GM06990 (cell line): ENCODE measurements around the gene TBC1D4.

Source experiments
- DNase-seq: peaks from one replicate; pipeline ENCODE4 v3.0.0-alpha.2; 2011; ENCODE audit not compliant: insufficient read length; ENCODE audit errors: extremely low read depth
- H3K27me3 ChIP-seq: replicated peaks from 2 replicates; pipeline ENCODE4 v1.6.0; 2011; ENCODE audit warnings: low read length; ENCODE audit not compliant: control insufficient read depth, insufficient read depth
- H3K36me3 ChIP-seq: 2 replicates; pipeline ENCODE4 v1.5.1; 2011; ENCODE audit warnings: low read length; ENCODE audit not compliant: control insufficient read depth, insufficient read depth
- H3K4me3 ChIP-seq: replicated peaks from 2 replicates; pipeline ENCODE4 v1.5.1; 2011; ENCODE audit warnings: low read depth, mild to moderate bottlenecking, control low read depth, low read length
- TF ChIP-seq, protein P1 (sequence below): IDR thresholded peaks from 2 replicates; pipeline ENCODE4 v1.5.1; 2011; ENCODE audit warnings: low read length, control low read depth, mild to moderate bottlenecking, inconsistent platforms; ENCODE audit not compliant: insufficient read depth, poor library complexity, severe bottlenecking

TBC1D4 gene

DNA sequence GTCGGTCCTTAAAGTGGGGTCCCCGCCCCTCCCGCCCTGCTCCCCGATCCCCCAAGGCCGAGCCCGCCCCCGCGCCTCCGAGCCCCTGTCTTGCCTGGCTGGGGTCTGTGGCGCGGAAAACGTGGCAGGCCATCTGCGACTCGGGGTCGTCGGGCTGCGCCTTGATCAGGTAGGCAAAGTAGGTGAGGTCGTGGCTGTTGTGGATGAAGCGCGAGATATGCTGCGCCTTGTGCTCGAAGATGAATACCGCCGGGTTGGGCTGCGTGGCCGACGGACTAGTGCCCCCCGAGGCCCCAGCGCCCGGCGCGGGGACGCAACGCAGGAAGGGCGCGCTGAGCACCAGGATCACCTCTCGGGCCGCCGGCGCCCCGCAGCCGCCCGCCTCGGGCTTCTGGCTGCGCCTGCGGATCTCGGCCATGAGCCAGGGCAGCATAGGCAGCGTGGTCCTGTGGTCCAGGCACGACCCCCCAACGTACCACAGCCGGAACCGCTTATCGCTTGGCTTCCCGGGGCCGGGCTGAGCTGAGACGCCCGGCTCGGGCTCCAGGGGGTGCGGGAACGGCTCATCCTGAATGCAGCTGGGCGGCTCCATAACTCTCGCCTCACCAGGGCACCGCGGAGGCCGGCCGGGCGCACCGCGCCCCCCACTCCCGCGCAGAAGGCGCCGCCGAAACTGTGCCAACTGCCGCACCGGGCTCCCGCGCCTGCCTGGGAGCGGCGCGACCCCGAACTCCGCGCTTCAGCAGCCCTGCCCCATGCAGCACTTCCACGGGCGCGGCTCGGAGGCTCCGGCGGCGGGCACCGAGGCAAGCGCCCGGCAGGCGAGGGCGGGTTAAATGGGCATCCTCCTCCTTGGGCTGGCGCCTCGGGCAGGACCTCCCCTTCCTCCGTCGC lies 546 bp downstream of the TBC1D4 start:
- TF ChIP-seq, protein P1, sequence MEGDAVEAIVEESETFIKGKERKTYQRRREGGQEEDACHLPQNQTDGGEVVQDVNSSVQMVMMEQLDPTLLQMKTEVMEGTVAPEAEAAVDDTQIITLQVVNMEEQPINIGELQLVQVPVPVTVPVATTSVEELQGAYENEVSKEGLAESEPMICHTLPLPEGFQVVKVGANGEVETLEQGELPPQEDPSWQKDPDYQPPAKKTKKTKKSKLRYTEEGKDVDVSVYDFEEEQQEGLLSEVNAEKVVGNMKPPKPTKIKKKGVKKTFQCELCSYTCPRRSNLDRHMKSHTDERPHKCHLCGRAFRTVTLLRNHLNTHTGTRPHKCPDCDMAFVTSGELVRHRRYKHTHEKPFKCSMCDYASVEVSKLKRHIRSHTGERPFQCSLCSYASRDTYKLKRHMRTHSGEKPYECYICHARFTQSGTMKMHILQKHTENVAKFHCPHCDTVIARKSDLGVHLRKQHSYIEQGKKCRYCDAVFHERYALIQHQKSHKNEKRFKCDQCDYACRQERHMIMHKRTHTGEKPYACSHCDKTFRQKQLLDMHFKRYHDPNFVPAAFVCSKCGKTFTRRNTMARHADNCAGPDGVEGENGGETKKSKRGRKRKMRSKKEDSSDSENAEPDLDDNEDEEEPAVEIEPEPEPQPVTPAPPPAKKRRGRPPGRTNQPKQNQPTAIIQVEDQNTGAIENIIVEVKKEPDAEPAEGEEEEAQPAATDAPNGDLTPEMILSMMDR: no peak
- H3K36me3 ChIP-seq: no peaks in the 10 kb centered on the region
- H3K4me3 ChIP-seq: peak overlapping the region; percentile 85
- no peaks in the 10 kb centered on the region; the same call in 1 of the 2 replicates for H3K27me3 ChIP-seq
- peak; percentile 71 for DNase-seq

DNA sequence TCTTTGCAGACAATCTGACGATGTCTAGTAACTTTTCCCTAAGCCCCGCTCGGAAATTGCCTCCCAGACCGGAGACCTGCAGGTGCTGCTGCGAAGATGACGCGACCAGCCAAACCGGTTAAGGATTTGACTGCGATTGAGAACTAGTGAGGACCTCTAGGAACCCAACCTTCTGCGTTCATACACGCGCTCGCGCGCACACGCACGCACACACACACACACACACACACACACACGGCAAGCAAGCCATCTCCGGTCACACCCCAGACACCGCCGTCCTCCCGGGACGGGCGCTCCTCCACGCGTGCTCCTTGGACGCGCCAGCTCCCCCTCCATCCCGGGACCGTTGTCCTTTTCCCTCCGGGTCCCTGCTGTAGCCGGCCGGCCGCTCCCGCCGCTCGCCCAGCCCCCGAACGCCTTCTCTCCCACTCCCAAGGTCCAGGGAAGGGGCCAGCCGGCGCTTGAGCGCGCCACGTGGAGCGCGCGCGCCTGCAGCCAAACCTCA lies 1.2 kb downstream of the TBC1D4 start:
- no peaks in the 10 kb centered on the region; the same call in 1 of the 2 replicates for H3K27me3 ChIP-seq
- peak; percentile 75 for DNase-seq
- peak overlapping the region; percentile 85 for H3K4me3 ChIP-seq
- TF ChIP-seq, protein P1: no peak
- H3K36me3 ChIP-seq: no peaks in the 10 kb centered on the region

DNA sequence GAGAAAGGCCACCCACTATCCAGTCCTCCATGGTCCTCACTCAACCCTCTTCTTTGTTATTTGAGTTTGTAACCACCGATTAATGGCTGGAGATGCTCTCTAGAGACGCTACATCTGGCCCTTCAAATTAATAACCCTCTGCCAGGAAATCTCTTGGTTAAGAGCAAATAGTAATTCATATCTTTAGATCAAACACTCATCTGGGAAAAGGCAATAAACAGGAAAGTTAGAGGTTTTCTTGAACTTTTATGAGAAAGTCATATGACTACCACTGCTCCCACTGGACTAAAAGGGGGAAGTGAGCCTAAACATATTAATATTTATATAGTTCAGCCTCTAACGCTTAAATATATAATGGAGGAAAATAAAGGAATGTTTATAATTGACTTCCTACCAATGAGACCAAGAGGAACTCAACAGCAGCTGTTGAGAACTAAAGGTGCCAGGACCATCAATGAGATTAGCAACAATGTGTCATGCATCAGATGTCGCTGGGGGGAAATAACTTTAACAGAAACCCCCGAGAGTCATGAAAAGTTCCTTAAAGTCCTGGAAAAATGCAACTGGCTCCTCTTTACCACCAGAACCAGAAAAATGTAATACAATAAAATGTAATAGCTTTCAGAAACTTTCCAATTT lies 2.7 kb downstream of the TBC1D4 start:
- no peaks in the 10 kb centered on the region for H3K36me3 ChIP-seq
- TF ChIP-seq, protein P1: no peak
- H3K27me3 ChIP-seq: no peaks in the 10 kb centered on the region; the same call in 1 of the 2 replicates
- no peak overlapping the region for H3K4me3 ChIP-seq
- no peak for DNase-seq

DNA sequence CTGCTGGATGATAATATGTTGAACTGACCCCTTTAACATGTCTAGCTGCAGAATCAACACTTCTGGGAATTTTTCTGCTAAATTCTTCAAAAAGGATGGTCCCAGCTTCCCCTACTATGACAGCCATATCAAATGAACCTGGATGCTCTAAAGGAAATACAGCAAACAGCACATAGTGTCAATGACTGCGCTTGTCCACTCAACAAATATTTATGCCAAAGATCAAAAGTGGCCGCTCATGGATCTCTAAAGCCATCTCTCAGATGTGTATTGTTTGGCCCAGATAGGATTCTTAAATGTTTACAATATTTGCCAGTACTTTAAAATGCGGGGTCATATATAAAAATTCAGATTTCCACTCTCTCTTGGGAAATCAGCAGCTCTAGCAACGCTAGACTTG lies 3.3 kb downstream of the TBC1D4 start:
- TF ChIP-seq, protein P1: no peak
- Histone ChIP-seq H3K27me3 (no peaks in the 10 kb centered on the region; the same call in 1 of the 2 replicates), H3K4me3 (no peak overlapping the region), H3K36me3 (no peaks in the 10 kb centered on the region)
- DNase-seq: no peak

DNA sequence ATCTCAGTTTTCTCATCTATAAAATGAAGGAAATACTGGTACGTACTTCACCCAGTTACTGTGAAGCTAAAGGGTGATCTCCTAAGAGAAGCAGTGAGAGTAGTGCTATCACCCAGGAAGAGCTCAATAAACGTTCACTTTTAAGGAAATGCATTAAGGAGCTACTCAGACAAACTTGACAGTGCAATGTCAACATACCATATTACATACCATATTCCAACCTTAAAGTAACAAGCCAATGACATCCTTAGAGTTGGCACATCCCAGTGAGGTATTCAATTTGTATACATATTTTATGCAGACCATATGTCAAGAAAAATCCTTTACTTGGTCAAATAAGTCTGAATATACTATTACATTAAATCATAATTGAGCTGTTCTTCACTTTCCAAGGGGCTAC lies 7.0 kb downstream of the TBC1D4 start:
- TF ChIP-seq, protein P1: no peak
- no peak for DNase-seq
- H3K27me3 ChIP-seq: no peaks in the 10 kb centered on the region
- H3K4me3 ChIP-seq: no peak overlapping the region
- H3K36me3 ChIP-seq: no peaks in the 10 kb centered on the region
